Activated CD4-positive, alpha-beta T cell treated with anti-CD3 and anti-CD28 coated beads, Interleukin-2, amount 50 U/mL, for 16 hours (primary cell): ENCODE data around the gene FOXS1.
A peak's percentile ranks its signal among the peaks of the same experiment; 100 is the strongest.

Experiments
- DNase-seq: peaks from one replicate; pipeline ENCODE4 v3.0.0-alpha.2; 2020

Gene FOXS1

GRCh38 chr20:31845300-31845863 lies at the start of gene FOXS1:
TSS of gene FOXS1 (minus strand) at chr20:31845604. CDS start at chr20:31845542, 62 bp downstream.
- no peak for DNase-seq

- DNase-seq, result no peak
Observed at GRCh38 chr20:31890646-31891045, 45.2 kb upstream of the FOXS1 start.

GRCh38 chr20:31883829-31884228 lies 38.4 kb upstream of the FOXS1 start:
- no peak for DNase-seq

GRCh38 chr20:31881945-31882344 lies 36.5 kb upstream of the FOXS1 start:
- no peak for DNase-seq

- peak; percentile 89 for DNase-seq
Observed at GRCh38 chr20:31879143-31879987, 34.0 kb upstream of the FOXS1 start.

- no peak for DNase-seq
Observed at GRCh38 chr20:31877684-31878083, 32.3 kb upstream of the FOXS1 start.

- no peak for DNase-seq
Observed at GRCh38 chr20:31875671-31876070, 30.3 kb upstream of the FOXS1 start.

- no peak for DNase-seq
Observed at GRCh38 chr20:31872406-31872805, 27.0 kb upstream of the FOXS1 start.

GRCh38 chr20:31871618-31871954 lies 26.2 kb upstream of the FOXS1 start:
- no peak for DNase-seq

- DNase-seq, result no peak
Observed at GRCh38 chr20:31870726-31871617, 25.6 kb upstream of the FOXS1 start.

- no peak for DNase-seq
Observed at GRCh38 chr20:31869942-31870725, 24.7 kb upstream of the FOXS1 start, which contains the start of the genes DUSP15 and TTLL9. TSS of gene DUSP15 (minus strand) at chr20:31870527. CDS start at chr20:31870337, 190 bp downstream. TSS of gene TTLL9 (plus strand) at chr20:31870634. CDS start at chr20:31871127, 493 bp downstream.

GRCh38 chr20:31869673-31869941 lies 24.2 kb upstream of the FOXS1 start:
- DNase-seq, result no peak

GRCh38 chr20:31868853-31869672 lies 23.7 kb upstream of the FOXS1 start:
- no peak for DNase-seq

GRCh38 chr20:31866221-31866620 lies 20.8 kb upstream of the FOXS1 start:
- no peak for DNase-seq

- no peak for DNase-seq
Observed at GRCh38 chr20:31864521-31865400, 19.4 kb upstream of the FOXS1 start.

GRCh38 chr20:31863296-31864085 lies 18.1 kb upstream of the FOXS1 start:
- DNase-seq, result no peak

- no peak for DNase-seq
Observed at GRCh38 chr20:31862506-31862905, 17.1 kb upstream of the FOXS1 start.

GRCh38 chr20:31862157-31862470 lies 16.7 kb upstream of the FOXS1 start:
- no peak for DNase-seq

- peak; percentile 69 for DNase-seq
Observed at GRCh38 chr20:31861385-31862156, 16.2 kb upstream of the FOXS1 start.

GRCh38 chr20:31861135-31861384 lies 15.7 kb upstream of the FOXS1 start:
- no peak for DNase-seq
